Frontal cortex (tissue), 4 donors: ENCODE results near the gene GNG2. TPM values are rescaled to one million over a fixed set of nuclear protein-coding genes. Genes with fewer than 3 reads are reported as not detected.

Experiments used
- DNase-seq, 2 donors: peaks; one replicate each; pipeline ENCODE4 v3.0.0; 2012; ENCODE audit warnings: low spot score in 2 of 2
- FAIRE-seq: peaks from 2 replicates; lab custom pipeline; 2012; peaks lifted over from hg19 to GRCh38; lab: Jason Lieb, UNC
- total RNA-seq: library from RNA; depleted of rRNA; stranded (reverse); fragments of >200 nt; gene quantifications from one replicate; pipeline ENCODE4 v1.2.3, GENCODE V29; 2014
- donor health status: control.
- donor health status: control.
- donor health status: control.

Gene GNG2
- total RNA-seq, 1 donor from 2014 or later, result 400 TPM

- no peak for FAIRE-seq
Measured at GRCh38 chr14:51931308-51931707, 70.9 kb downstream of the GNG2 start.

GRCh38 chr14:51933191-51933590 is 72.8 kb downstream of the GNG2 start:
- FAIRE-seq (no peak), DNase-seq (no peak)

More at GRCh38 chr14:51931308-51931707, 70.9 kb downstream of the GNG2 start:
- no peak for DNase-seq

GRCh38 chr14:51938137-51938536 is 77.7 kb downstream of the GNG2 start:
- FAIRE-seq, result no peak
- DNase-seq, result no peak

GRCh38 chr14:51938821-51939220 is 78.4 kb downstream of the GNG2 start:
- DNase-seq (no peak), FAIRE-seq (no peak)

DNA sequence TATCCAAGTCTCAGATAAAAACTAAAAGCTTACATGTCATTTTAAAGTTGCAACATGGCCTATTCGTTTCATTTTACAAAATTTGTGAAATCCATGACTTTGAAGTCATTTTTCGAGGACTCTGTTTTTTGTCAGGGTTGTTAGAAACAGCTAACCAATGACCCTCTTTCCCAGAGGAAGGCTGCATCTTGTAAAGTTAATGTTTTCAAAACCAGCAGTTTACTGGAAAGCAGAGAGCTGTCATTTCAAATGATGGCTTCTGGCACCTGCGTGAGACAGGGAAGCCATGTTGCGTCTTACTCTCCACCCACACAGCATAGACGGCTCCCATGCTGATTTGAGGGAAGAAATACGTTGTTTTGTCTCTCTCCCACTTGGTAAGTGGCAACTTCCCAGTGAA is 78.8 kb downstream of the GNG2 start:
- FAIRE-seq (no peak), DNase-seq (no peak)

- FAIRE-seq (no peak), DNase-seq (no peak)
Measured at GRCh38 chr14:51939755-51940301, 79.4 kb downstream of the GNG2 start.

- no peak for FAIRE-seq
Measured at GRCh38 chr14:51942971-51943370, 82.6 kb downstream of the GNG2 start.

GRCh38 chr14:51950007-51950406 is 89.6 kb downstream of the GNG2 start:
- FAIRE-seq (no peak), DNase-seq (no peak)

More at GRCh38 chr14:51942971-51943370, 82.6 kb downstream of the GNG2 start:
- DNase-seq, result no peak

DNA sequence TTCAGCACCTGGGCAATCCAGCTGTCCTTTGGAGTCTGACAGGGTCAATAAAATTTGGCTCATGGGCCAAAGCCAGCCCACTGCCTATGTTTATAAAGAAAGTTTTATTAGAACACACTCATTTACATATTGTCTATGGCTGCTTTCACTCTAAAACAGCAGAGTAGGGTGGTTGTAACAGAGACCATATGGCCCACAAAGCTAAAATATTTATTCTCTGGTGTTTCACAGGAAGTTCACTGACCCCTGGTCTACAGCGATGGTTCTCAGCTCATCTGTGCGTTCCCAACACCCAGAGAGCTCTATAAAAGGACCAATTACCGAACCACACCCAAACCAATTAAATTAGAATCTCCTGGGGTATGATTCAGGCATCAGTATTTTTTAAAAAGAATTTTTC is 91.2 kb downstream of the GNG2 start:
- DNase-seq, result no peak
- no peak for FAIRE-seq

- no peak for FAIRE-seq
- no peak for DNase-seq
Measured at GRCh38 chr14:51954031-51954430, 93.6 kb downstream of the GNG2 start.

- FAIRE-seq (no peak), DNase-seq (no peak)
Measured at GRCh38 chr14:51954657-51955056, 94.2 kb downstream of the GNG2 start.

DNA sequence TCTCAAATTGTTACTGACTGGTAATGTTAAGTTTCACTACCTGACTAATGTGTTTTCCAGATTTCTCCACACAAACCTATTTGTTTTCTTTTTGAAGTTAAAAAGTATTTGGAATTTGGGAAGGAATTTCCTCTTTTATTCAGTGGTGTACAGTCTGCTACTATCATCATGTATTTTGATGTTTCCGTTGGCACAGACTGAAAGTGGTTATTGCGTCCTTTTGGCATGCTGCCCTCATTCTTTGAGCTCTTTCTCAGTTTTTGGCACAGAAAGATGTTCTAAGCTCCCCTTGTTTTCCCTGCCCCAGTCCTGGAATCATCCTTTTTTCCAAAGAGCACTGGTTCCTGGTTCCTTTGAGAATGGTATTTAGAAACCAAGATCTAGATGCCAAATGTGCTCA is 97.5 kb downstream of the GNG2 start:
- no peak for FAIRE-seq

DNA sequence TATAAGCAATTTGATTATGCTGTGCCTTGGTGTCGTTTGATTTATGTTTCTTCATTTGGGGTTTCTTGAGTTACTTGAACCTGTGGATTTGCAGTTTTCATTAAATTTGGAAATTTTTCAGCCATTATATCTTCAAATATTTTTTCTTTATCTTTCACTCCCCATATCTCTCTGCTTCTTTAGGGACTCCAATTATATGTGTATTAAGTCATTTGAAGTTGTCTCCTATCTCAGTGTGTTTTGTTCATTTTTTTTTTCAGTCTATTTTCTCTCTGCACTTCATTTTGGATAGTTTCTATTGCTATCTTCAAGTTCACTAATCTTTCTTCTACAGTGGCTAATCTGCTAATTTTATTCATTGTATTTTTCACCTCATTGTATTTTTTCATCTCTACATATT is 99.5 kb downstream of the GNG2 start:
- FAIRE-seq, result no peak

More for the DNA sequence above, 97.5 kb downstream of the GNG2 start:
- DNase-seq, result no peak

DNA sequence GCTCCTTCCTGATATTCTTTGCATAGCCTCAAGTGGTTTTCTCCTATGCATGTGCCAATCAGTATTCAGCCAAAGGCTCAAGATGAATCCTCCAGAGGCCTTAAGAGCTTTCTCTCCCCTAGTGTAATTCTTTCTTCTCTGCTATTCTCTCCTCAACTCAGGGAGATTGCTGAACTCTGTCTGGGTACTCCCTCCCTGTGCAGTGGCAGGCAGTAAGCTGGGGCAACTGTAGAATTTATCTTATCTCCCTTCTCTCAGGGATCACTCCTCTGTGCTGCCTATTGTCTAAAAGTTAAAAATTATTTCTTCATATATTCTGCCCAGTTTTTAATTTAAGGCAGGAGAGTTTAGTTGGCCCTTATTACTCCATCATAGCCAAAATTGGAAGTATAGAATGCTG is 100.5 kb downstream of the GNG2 start:
- FAIRE-seq (no peak), DNase-seq (no peak)

More for the DNA sequence above, 99.5 kb downstream of the GNG2 start:
- no peak for DNase-seq

GRCh38 chr14:51962711-51963110 is 102.3 kb downstream of the GNG2 start:
- no peak for DNase-seq
- no peak for FAIRE-seq

- DNase-seq (no peak), FAIRE-seq (no peak)
Measured at GRCh38 chr14:51963286-51963685, 102.9 kb downstream of the GNG2 start.

GRCh38 chr14:51967521-51967920 is 107.1 kb downstream of the GNG2 start:
- FAIRE-seq (no peak), DNase-seq (no peak)

DNA sequence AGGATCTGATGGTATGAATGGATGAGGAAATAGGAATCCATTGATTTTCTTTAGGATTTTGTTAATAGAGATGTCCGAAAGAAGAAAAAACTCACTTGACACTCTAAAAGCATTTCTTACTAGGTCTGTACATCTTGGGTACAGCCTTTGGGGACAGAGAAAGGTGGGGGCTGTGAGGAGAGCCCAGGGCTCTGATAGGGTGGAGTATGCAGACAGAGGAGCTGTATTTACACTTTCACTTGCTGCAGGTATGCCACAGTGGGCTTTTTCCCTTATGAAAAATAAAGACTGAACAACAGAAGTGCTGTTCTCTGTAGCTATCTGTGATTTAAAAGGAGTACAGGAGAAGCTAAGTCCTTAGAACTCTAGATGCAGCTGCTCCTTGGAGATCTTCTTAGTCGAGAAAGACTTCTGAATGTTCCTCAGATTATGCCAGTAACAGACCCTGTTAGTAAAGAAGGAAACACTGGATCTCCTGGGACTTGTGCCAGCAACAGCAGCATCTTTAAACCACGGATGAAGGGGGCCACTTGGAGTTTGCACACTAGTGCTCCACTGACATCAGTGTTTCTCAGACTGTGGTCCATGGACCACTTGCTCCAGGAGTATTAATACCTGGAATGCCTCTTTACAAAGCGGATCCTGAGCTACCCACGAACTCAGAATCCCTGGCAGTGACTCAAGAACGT is 109.6 kb downstream of the GNG2 start:
- no peak for DNase-seq
- FAIRE-seq, result no peak

GRCh38 chr14:51972566-51972965 is 112.2 kb downstream of the GNG2 start:
- FAIRE-seq, result no peak
- DNase-seq, result no peak

DNA sequence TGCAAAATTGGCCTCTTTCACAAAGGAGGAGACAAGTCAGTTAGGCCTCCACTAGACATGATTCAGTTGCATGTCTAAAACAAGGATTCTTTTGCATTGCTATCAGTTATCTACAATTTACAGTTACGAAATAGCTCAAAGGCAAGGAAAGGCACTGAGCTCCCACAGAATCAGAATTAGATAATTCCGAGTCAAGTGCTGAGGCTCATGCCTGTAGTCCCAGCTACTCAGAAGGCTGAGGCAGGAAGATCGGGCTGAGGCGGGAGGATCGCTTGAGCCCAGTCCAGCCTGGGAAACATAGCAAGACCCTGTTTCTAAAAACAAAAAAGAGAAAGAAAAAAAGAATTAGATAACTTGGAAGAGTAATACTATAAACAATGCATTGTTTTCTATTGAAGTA is 116.7 kb downstream of the GNG2 start:
- FAIRE-seq, result no peak
- DNase-seq, result no peak

- DNase-seq (no peak), FAIRE-seq (no peak)
Measured at GRCh38 chr14:51978681-51979085, 118.3 kb downstream of the GNG2 start.
